ENCODE measurements around the gene HTT-AS.

HTT-AS gene

DNA sequence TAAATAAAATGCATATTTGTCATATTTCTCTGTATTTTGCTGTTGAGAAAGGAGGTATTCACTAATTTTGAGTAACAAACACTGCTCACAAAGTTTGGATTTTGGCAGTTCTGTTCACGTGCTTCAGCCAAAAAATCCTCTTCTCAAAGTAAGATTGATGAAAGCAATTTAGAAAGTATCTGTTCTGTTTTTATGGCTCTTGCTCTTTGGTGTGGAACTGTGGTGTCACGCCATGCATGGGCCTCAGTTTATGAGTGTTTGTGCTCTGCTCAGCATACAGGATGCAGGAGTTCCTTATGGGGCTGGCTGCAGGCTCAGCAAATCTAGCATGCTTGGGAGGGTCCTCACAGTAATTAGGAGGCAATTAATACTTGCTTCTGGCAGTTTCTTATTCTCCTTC is 3.5 kb upstream of the HTT-AS start:
- Histone ChIP-seq H3K9ac (ENCODE audit: low read length) (no peak overlapping the region), H3K27me3 (ENCODE audit: insufficient read depth, low read length) (no peaks in the 10 kb centered on the region), H4K20me1 (ENCODE audit: insufficient read depth, low read length) (no peaks in the 10 kb centered on the region), H3K4me2 (ENCODE audit: low read length) (0 out of 2 replicates have a peak overlapping the region, but pooled peaks have one; percentile 9), H3K9me3 (ENCODE audit: low read length) (no peaks in the 10 kb centered on the region), H3K4me3 (ENCODE audit: low read depth, low read length, poor library complexity, severe bottlenecking) (no peak overlapping the region), H3K4me1 (ENCODE audit: insufficient read depth, low read length, severe bottlenecking) (peaks cover 26% of the 10 kb centered on the region), H3K79me2 (ENCODE audit: insufficient read depth, low read length) (peaks cover 41% of the 10 kb centered on the region), H3K9me2 (ENCODE audit: low read depth, low read length) (no peaks in the 10 kb centered on the region), H2AFZ (ENCODE audit: low read length) (no peak overlapping the region), H3K36me3 (ENCODE audit: insufficient read depth, low read length) (no peaks in the 10 kb centered on the region), H3F3A (ENCODE audit: insufficient read depth, low read length) (no peaks in the 10 kb centered on the region), H3K27ac (ENCODE audit: low read depth, low read length, poor library complexity, severe bottlenecking) (peak overlapping the region; percentile 57)
- TF ChIP-seq, protein P1, sequence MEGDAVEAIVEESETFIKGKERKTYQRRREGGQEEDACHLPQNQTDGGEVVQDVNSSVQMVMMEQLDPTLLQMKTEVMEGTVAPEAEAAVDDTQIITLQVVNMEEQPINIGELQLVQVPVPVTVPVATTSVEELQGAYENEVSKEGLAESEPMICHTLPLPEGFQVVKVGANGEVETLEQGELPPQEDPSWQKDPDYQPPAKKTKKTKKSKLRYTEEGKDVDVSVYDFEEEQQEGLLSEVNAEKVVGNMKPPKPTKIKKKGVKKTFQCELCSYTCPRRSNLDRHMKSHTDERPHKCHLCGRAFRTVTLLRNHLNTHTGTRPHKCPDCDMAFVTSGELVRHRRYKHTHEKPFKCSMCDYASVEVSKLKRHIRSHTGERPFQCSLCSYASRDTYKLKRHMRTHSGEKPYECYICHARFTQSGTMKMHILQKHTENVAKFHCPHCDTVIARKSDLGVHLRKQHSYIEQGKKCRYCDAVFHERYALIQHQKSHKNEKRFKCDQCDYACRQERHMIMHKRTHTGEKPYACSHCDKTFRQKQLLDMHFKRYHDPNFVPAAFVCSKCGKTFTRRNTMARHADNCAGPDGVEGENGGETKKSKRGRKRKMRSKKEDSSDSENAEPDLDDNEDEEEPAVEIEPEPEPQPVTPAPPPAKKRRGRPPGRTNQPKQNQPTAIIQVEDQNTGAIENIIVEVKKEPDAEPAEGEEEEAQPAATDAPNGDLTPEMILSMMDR (IDR thresholded peaks at IDR 0.05; ENCODE audit: low read length): no peak
- no peak for TF ChIP-seq EZH2 (IDR thresholded peaks at IDR 0.05; ENCODE audit: borderline replicate concordance, low read length)

DNA sequence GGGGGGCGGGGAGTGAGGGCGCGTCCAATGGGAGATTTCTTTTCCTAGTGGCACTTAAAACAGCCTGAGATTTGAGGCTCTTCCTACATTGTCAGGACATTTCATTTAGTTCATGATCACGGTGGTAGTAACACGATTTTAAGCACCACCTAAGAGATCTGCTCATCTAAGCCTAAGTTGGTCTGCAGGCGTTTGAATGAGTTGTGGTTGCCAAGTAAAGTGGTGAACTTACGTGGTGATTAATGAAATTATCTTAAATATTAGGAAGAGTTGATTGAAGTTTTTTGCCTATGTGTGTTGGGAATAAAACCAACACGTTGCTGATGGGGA is 1.3 kb upstream of the HTT-AS start:
- peaks cover 26% of the 10 kb centered on the region for H3K79me2 ChIP-seq (ENCODE audit: insufficient read depth, low read length)
- TF ChIP-seq EZH2 (IDR thresholded peaks at IDR 0.05; ENCODE audit: borderline replicate concordance, low read length): no peak
- TF ChIP-seq, protein P1 (IDR thresholded peaks at IDR 0.05; ENCODE audit: low read length): no peak

DNA sequence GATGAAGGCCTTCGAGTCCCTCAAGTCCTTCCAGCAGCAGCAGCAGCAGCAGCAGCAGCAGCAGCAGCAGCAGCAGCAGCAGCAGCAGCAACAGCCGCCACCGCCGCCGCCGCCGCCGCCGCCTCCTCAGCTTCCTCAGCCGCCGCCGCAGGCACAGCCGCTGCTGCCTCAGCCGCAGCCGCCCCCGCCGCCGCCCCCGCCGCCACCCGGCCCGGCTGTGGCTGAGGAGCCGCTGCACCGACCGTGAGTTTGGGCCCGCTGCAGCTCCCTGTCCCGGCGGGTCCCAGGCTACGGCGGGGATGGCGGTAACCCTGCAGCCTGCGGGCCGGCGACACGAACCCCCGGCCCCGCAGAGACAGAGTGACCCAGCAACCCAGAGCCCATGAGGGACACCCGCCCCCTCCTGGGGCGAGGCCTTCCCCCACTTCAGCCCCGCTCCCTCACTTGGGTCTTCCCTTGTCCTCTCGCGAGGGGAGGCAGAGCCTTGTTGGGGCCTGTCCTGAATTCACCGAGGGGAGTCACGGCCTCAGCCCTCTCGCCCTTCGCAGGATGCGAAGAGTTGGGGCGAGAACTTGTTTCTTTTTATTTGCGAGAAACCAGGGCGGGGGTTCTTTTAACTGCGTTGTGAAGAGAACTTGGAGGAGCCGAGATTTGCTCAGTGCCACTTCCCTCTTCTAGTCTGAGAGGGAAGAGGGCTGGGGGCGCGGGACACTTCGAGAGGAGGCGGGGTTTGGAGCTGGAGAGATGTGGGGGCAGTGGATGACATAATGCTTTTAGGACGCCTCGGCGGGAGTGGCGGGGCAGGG is 711 bp upstream of the HTT-AS start:
- Histone ChIP-seq H3K9me2 (ENCODE audit: low read depth, low read length) (no peaks in the 10 kb centered on the region), H3K9ac (ENCODE audit: low read length) (peak overlapping the region; percentile 84), H3K4me2 (ENCODE audit: low read length) (peak overlapping the region; percentile 96), H3K4me1 (ENCODE audit: insufficient read depth, low read length, severe bottlenecking) (peaks cover 26% of the 10 kb centered on the region), H4K20me1 (ENCODE audit: insufficient read depth, low read length) (no peaks in the 10 kb centered on the region), H2AFZ (ENCODE audit: low read length) (no peak overlapping the region), H3F3A (ENCODE audit: insufficient read depth, low read length) (no peaks in the 10 kb centered on the region), H3K36me3 (ENCODE audit: insufficient read depth, low read length) (no peaks in the 10 kb centered on the region), H3K27me3 (ENCODE audit: insufficient read depth, low read length) (no peaks in the 10 kb centered on the region), H3K79me2 (ENCODE audit: insufficient read depth, low read length) (peaks cover 26% of the 10 kb centered on the region), H3K9me3 (ENCODE audit: low read length) (no peaks in the 10 kb centered on the region), H3K27ac (ENCODE audit: low read depth, low read length, poor library complexity, severe bottlenecking) (peak overlapping the region; percentile 60), H3K4me3 (ENCODE audit: low read depth, low read length, poor library complexity, severe bottlenecking) (peak overlapping the region; percentile 90)
- TF ChIP-seq, protein P1 (IDR thresholded peaks at IDR 0.05; ENCODE audit: low read length): no peak
- no peak for TF ChIP-seq EZH2 (IDR thresholded peaks at IDR 0.05; ENCODE audit: borderline replicate concordance, low read length)

More for the DNA sequence above, 1.3 kb upstream of the HTT-AS start:
- Histone ChIP-seq H3K27me3 (ENCODE audit: insufficient read depth, low read length) (no peaks in the 10 kb centered on the region), H3K27ac (ENCODE audit: low read depth, low read length, poor library complexity, severe bottlenecking) (peak overlapping the region; percentile 34), H3K4me3 (ENCODE audit: low read depth, low read length, poor library complexity, severe bottlenecking) (peak overlapping the region; percentile 90), H2AFZ (ENCODE audit: low read length) (no peak overlapping the region), H3K9me3 (ENCODE audit: low read length) (no peaks in the 10 kb centered on the region), H3K36me3 (ENCODE audit: insufficient read depth, low read length) (no peaks in the 10 kb centered on the region), H4K20me1 (ENCODE audit: insufficient read depth, low read length) (no peaks in the 10 kb centered on the region), H3K4me2 (ENCODE audit: low read length) (peak overlapping the region; percentile 96), H3F3A (ENCODE audit: insufficient read depth, low read length) (no peaks in the 10 kb centered on the region), H3K9me2 (ENCODE audit: low read depth, low read length) (no peaks in the 10 kb centered on the region), H3K9ac (ENCODE audit: low read length) (peak overlapping the region; percentile 84; the same call in 1 of the 2 replicates), H3K4me1 (ENCODE audit: insufficient read depth, low read length, severe bottlenecking) (peaks cover 26% of the 10 kb centered on the region)

Measured in OCI-LY1 (cell line).